GM18909 (cell line): Measurements from ENCODE around the gene JOSD1.
"Not testable (repeated sequence)": the region's sequence is repeated elsewhere in the genome, so short reads cannot be mapped to it uniquely, and the experiment has no call there.

Experiments used
- ATAC-seq: cut with Tn5 transposase; IDR thresholded peaks from one replicate; pipeline ENCODE4 v1.9.1; 2021; ENCODE audit warnings: mild to moderate bottlenecking; ENCODE audit not compliant: unreplicated experiment, poor library complexity

JOSD1 gene

GRCh38 chr22:38696606-38697424 lies 3.9 kb downstream of the JOSD1 start:
- ATAC-seq: no peak

- ATAC-seq: no peak
Measured at GRCh38 chr22:38694940-38695339, 5.8 kb downstream of the JOSD1 start.

- no peak for ATAC-seq
Measured at GRCh38 chr22:38694049-38694448, 6.7 kb downstream of the JOSD1 start.

GRCh38 chr22:38689651-38690050 lies 11.1 kb downstream of the JOSD1 start:
- ATAC-seq: no peak

- ATAC-seq: no peak
Measured at GRCh38 chr22:38685761-38686160, 15.0 kb downstream of the JOSD1 start.

GRCh38 chr22:38684895-38685294 lies 15.8 kb downstream of the JOSD1 start:
- ATAC-seq: no peak

GRCh38 chr22:38681582-38682335 lies 19.0 kb downstream of the JOSD1 start, which contains the start of gene TOMM22:
TOMM22 (plus strand) TSS chr22:38681957; CDS start chr22:38681979, 22 bp downstream.
- ATAC-seq: peak; percentile 89

- ATAC-seq: no peak
Measured at GRCh38 chr22:38675833-38676232, 24.9 kb downstream of the JOSD1 start.

- no peak for ATAC-seq
Measured at GRCh38 chr22:38674888-38675287, 25.9 kb downstream of the JOSD1 start.

GRCh38 chr22:38657045-38657909 lies 43.5 kb downstream of the JOSD1 start:
- no peak for ATAC-seq

GRCh38 chr22:38656256-38657044 lies 44.3 kb downstream of the JOSD1 start, which contains the start of the genes CBY1 and FAM227A:
CBY1 (plus strand) TSS chr22:38656638; CDS start chr22:38668055, 11,417 bp downstream.
FAM227A (minus strand) TSS chr22:38656392; CDS start chr22:38650168, 6,224 bp downstream.
- ATAC-seq: peak; percentile 75

- peak; percentile 16 for ATAC-seq
Measured at GRCh38 chr22:38655519-38656255, 45.1 kb downstream of the JOSD1 start.

GRCh38 chr22:38653741-38654140 lies 47.0 kb downstream of the JOSD1 start:
- no peak for ATAC-seq

- no peak for ATAC-seq
Measured at GRCh38 chr22:38652859-38653258, 47.9 kb downstream of the JOSD1 start.

- no peak for ATAC-seq
Measured at GRCh38 chr22:38649841-38650522, 50.8 kb downstream of the JOSD1 start.

- ATAC-seq: no peak
Measured at GRCh38 chr22:38645430-38645829, 55.3 kb downstream of the JOSD1 start.

- not testable (repeated sequence) for ATAC-seq
Measured at GRCh38 chr22:38644245-38644644, 56.5 kb downstream of the JOSD1 start.

- no peak for ATAC-seq
Measured at GRCh38 chr22:38641476-38642040, 59.2 kb downstream of the JOSD1 start.
